ENCODE data around the gene DOCK6.

The DOCK6 gene, protein sequence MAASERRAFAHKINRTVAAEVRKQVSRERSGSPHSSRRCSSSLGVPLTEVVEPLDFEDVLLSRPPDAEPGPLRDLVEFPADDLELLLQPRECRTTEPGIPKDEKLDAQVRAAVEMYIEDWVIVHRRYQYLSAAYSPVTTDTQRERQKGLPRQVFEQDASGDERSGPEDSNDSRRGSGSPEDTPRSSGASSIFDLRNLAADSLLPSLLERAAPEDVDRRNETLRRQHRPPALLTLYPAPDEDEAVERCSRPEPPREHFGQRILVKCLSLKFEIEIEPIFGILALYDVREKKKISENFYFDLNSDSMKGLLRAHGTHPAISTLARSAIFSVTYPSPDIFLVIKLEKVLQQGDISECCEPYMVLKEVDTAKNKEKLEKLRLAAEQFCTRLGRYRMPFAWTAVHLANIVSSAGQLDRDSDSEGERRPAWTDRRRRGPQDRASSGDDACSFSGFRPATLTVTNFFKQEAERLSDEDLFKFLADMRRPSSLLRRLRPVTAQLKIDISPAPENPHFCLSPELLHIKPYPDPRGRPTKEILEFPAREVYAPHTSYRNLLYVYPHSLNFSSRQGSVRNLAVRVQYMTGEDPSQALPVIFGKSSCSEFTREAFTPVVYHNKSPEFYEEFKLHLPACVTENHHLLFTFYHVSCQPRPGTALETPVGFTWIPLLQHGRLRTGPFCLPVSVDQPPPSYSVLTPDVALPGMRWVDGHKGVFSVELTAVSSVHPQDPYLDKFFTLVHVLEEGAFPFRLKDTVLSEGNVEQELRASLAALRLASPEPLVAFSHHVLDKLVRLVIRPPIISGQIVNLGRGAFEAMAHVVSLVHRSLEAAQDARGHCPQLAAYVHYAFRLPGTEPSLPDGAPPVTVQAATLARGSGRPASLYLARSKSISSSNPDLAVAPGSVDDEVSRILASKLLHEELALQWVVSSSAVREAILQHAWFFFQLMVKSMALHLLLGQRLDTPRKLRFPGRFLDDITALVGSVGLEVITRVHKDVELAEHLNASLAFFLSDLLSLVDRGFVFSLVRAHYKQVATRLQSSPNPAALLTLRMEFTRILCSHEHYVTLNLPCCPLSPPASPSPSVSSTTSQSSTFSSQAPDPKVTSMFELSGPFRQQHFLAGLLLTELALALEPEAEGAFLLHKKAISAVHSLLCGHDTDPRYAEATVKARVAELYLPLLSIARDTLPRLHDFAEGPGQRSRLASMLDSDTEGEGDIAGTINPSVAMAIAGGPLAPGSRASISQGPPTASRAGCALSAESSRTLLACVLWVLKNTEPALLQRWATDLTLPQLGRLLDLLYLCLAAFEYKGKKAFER (N-terminal part only)

DNA sequence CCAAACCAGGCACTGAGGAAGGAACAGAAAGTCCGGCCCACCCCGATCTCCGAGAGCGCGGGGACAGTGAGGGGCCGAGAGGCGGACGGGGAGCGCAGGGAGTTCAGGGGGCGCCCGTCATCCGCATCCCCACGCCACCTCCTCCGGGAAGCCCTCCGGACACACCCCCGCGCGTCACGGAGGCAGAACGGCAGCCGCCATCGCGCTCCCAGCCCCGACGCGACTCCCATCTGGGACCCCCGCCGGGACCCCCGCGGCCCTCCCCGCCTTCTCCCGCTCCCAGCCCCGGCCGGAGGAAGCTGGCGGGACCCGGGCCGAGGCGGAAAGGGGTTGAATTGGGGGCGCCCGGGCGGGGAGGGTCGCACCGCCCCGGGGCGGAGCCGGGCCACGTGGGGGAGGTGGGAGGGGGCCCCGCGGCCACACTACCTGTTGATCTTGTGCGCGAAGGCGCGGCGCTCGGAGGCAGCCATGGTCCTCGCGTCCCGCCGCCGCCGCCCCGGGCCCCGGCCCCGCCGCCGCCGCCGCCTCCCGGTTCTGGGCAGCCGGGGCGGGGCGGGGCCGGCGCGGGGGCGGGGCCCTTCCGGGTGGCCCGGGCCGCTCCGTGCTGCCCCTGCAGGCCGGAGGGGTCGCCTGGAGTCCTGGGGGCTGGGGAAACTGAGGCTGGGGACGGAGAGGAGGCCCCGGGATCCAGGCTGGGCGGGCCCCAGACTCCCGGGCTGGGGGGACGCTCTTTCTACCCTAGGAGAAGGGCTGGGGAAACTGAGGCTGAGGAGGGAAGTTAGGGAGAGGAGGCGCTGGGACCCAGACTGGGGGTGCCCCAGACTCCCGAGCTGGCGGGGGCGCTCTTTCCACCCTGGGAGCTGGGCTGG, at the start of gene DOCK6:
DOCK6 (minus strand) TSS at position 554 of the 869 bp plus-strand sequence; CDS start at position 470, 84 bp downstream.
- TF ChIP-seq, protein P1, sequence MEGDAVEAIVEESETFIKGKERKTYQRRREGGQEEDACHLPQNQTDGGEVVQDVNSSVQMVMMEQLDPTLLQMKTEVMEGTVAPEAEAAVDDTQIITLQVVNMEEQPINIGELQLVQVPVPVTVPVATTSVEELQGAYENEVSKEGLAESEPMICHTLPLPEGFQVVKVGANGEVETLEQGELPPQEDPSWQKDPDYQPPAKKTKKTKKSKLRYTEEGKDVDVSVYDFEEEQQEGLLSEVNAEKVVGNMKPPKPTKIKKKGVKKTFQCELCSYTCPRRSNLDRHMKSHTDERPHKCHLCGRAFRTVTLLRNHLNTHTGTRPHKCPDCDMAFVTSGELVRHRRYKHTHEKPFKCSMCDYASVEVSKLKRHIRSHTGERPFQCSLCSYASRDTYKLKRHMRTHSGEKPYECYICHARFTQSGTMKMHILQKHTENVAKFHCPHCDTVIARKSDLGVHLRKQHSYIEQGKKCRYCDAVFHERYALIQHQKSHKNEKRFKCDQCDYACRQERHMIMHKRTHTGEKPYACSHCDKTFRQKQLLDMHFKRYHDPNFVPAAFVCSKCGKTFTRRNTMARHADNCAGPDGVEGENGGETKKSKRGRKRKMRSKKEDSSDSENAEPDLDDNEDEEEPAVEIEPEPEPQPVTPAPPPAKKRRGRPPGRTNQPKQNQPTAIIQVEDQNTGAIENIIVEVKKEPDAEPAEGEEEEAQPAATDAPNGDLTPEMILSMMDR (IDR thresholded peaks at IDR 0.05; ENCODE audit: low read depth, low read length, missing control alignments): peak; percentile 41
- H3K4me3 ChIP-seq (ENCODE audit: low read depth, low read length): peak within 1 kb of the TSS; percentile 63
- no peak for DNase-seq (ENCODE audit: low read depth)

DNA sequence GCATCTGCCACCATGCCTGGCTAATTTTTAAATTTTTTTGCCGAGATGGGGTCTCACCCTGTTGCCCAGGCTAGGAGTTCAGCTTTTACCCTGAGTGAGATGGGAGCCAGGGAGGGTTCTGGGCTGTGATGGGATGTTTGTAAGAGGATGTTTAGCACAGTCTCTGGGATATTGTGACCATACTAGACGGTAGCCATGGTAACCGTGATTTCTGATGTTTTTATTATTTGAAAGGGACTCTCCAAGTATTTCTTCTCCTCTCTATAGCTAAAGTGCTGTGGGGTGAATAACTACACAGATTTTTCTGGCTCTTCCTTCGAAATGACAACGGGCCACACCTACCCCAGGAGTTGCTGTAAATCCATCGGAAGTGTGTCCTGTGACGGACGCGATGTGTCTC, 44.0 kb upstream of the DOCK6 start:
- TF ChIP-seq, protein P1 (IDR thresholded peaks at IDR 0.05; ENCODE audit: low read depth, low read length, missing control alignments): no peak
- no peak for DNase-seq (ENCODE audit: low read depth)
- no peak overlapping the region for H3K4me3 ChIP-seq (ENCODE audit: low read depth, low read length)

DNA sequence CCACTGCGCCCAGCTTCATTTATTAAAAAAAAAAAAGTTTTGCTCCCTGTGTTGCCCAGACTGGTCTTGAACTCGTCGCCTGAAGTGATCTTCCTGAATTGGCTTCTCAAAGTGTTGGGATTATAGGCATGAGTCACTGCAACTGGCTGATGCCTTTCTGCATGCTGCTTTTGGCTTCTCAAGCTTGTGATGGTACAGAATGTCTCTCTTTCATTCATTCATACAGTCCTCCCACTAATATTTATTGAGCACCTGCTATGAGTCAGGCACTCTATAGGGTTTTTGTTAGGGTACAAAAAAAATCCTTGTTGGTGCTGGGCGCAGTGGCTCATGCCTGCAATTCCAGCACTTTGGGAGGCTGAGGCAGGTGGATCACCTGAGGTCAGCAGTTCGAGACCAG, 42.6 kb upstream of the DOCK6 start:
- no peak overlapping the region for H3K4me3 ChIP-seq (ENCODE audit: low read depth, low read length)
- DNase-seq (ENCODE audit: low read depth): no peak
- TF ChIP-seq, protein P1 (IDR thresholded peaks at IDR 0.05; ENCODE audit: low read depth, low read length, missing control alignments): no peak

DNA sequence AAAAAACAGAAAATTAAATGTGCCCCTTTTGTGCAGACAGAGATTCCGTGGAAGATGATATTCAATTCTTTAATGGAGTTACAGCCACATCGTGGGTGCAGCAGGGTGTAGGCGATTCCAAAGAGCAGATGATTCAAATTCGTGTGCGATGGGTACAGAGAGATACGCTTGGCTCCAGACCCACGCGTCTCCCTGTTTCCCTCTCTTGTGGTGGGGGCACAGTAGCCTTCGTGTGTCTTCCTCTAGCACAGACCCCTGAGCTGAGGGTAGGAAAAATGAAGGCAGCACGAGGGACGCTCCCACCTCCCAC, 38.4 kb upstream of the DOCK6 start:
- TF ChIP-seq, protein P1 (IDR thresholded peaks at IDR 0.05; ENCODE audit: low read depth, low read length, missing control alignments): no peak
- no peak for DNase-seq (ENCODE audit: low read depth)
- H3K4me3 ChIP-seq (ENCODE audit: low read depth, low read length): no peak overlapping the region

DNA sequence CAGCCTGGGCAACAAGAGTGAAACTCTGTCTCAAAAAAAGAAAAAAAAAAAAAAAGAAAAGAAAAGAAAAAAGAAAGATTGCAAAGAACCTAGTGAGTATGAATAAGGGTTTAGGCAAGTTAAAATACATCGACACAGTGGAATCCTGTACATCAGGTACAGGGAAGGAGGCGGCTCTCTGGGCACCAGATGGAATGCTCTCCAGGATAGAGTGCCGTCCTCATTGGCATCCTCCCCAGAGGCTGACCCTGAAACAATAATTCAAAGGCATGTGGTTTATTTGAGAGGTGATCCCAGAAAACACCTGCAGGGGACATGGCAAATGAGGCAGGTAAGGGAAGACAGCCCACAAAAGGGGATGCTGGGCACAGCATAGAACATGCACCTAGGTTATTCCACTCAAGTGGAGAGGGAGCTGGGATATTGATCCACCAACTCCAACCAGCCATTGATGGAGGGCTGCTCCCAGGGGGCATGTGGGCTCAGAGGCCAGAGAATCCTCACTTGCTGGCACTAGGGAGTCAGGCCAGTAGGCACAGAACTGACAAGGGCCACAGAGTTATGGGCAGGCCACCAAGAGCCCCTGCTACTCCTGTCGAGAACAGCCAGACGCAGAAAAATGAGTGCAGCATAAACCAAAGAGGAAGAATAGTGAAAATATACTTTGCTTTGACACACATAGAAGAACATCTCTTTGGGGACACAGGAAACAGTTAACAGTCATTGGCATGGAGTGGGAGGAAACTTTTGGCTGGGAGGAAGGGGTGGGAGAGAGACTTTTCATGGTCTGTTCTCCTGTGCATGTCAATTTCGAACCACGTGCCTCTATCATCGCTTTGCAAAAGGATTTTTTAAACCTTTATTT, 37.9 kb upstream of the DOCK6 start:
- no peak overlapping the region for H3K4me3 ChIP-seq (ENCODE audit: low read depth, low read length)
- TF ChIP-seq, protein P1 (IDR thresholded peaks at IDR 0.05; ENCODE audit: low read depth, low read length, missing control alignments): no peak

More for the DNA sequence above, 37.9 kb upstream of the DOCK6 start:
- DNase-seq (ENCODE audit: low read depth): no peak

Data from GM12864 (cell line).